ENCODE data around the gene LENEP.

- TF ChIP-seq POLR2A (IDR thresholded peaks at IDR 0.05), result no peak
- TF ChIP-seq CTCF (IDR thresholded peaks at IDR 0.05), result no peak
These were observed at the start of gene LENEP for GRCh38 chr1:154993572-154994268.
